Epithelial cell of prostate (primary cell): ENCODE results near the gene NEURL4.

Experiments
- DNase-seq: peaks from one replicate; pipeline ENCODE4 v3.0.0-alpha.2; 2011; ENCODE audit warnings: low read depth, low spot score
- H3K27ac ChIP-seq: fragments of 450-650 bp; 2 replicates; pipeline ENCODE4 v1.5.1; 2017; ENCODE audit warnings: mild to moderate bottlenecking

Gene NEURL4

GRCh38 chr17:7326186-7326585, 2.9 kb downstream of the NEURL4 start:
- no peak overlapping the region for H3K27ac ChIP-seq
- no peak for DNase-seq

GRCh38 chr17:7325031-7325528, 4.1 kb downstream of the NEURL4 start:
- no peak for DNase-seq
- no peak overlapping the region for H3K27ac ChIP-seq

- no peak overlapping the region for H3K27ac ChIP-seq
Measured at GRCh38 chr17:7324438-7324779, 4.7 kb downstream of the NEURL4 start.

GRCh38 chr17:7323731-7324437, 5.3 kb downstream of the NEURL4 start:
- no peak for DNase-seq
- no peak overlapping the region for H3K27ac ChIP-seq

More at GRCh38 chr17:7324438-7324779, 4.7 kb downstream of the NEURL4 start:
- DNase-seq: no peak

GRCh38 chr17:7322520-7323194, 6.5 kb downstream of the NEURL4 start:
- DNase-seq: no peak
- H3K27ac ChIP-seq: no peak overlapping the region

- H3K27ac ChIP-seq: no peak overlapping the region
- no peak for DNase-seq
Measured at GRCh38 chr17:7321466-7321865, 7.7 kb downstream of the NEURL4 start.

GRCh38 chr17:7318121-7318860, 10.8 kb downstream of the NEURL4 start:
- no peak overlapping the region for H3K27ac ChIP-seq
- no peak for DNase-seq

GRCh38 chr17:7317161-7317803, 11.9 kb downstream of the NEURL4 start:
- H3K27ac ChIP-seq: no peak overlapping the region
- DNase-seq: no peak

- peak overlapping the region; percentile 92 for H3K27ac ChIP-seq
- no peak for DNase-seq
Measured at GRCh38 chr17:7315570-7316235, 13.4 kb downstream of the NEURL4 start.

- DNase-seq: no peak
- H3K27ac ChIP-seq: peak within 1 kb of the TSS; percentile 92
Measured at GRCh38 chr17:7314719-7315569, 14.2 kb downstream of the NEURL4 start, which contains the start of gene GPS2. TSS of gene GPS2 (minus strand) at chr17:7315360. CDS start at chr17:7315052, 308 bp downstream.

GRCh38 chr17:7313890-7314718, 15.0 kb downstream of the NEURL4 start:
- H3K27ac ChIP-seq: peak overlapping the region; percentile 92
- DNase-seq: no peak

- H3K27ac ChIP-seq: peak overlapping the region; percentile 92
- DNase-seq: no peak
Measured at GRCh38 chr17:7313088-7313889, 15.8 kb downstream of the NEURL4 start.

- DNase-seq: no peak
- H3K27ac ChIP-seq: peak overlapping the region; percentile 92
Measured at GRCh38 chr17:7312432-7313087, 16.6 kb downstream of the NEURL4 start.

- DNase-seq: no peak
- H3K27ac ChIP-seq: peak overlapping the region; percentile 96
Measured at GRCh38 chr17:7311110-7311705, 17.9 kb downstream of the NEURL4 start.

GRCh38 chr17:7309628-7310027, 19.5 kb downstream of the NEURL4 start:
- peak overlapping the region; percentile 96 for H3K27ac ChIP-seq
- no peak for DNase-seq

GRCh38 chr17:7308625-7309433, 20.3 kb downstream of the NEURL4 start:
- H3K27ac ChIP-seq: peak overlapping the region; percentile 96
- DNase-seq: no peak
